Stimulated activated CD4-positive, alpha-beta T cell treated with anti-CD3 and anti-CD28 coated beads, Interleukin-12 subunit alpha, Interleukin-12 subunit beta, amount 100 ng/mL, for 24 hours (primary cell): ENCODE data around the gene BSDC1.
A peak's percentile ranks its signal among the peaks of the same experiment; 100 is the strongest.
"Not testable (repeated sequence)": the region's sequence is repeated elsewhere in the genome, so short reads cannot be mapped to it uniquely, and the experiment has no call there.

Experiments used
- DNase-seq, 2 experiments: peaks; one replicate each; pipeline ENCODE4 v3.0.0-alpha.2; 2020; ENCODE audit warnings: low read depth in 2 of 2

The BSDC1 gene, protein sequence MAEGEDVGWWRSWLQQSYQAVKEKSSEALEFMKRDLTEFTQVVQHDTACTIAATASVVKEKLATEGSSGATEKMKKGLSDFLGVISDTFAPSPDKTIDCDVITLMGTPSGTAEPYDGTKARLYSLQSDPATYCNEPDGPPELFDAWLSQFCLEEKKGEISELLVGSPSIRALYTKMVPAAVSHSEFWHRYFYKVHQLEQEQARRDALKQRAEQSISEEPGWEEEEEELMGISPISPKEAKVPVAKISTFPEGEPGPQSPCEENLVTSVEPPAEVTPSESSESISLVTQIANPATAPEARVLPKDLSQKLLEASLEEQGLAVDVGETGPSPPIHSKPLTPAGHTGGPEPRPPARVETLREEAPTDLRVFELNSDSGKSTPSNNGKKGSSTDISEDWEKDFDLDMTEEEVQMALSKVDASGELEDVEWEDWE

DNA sequence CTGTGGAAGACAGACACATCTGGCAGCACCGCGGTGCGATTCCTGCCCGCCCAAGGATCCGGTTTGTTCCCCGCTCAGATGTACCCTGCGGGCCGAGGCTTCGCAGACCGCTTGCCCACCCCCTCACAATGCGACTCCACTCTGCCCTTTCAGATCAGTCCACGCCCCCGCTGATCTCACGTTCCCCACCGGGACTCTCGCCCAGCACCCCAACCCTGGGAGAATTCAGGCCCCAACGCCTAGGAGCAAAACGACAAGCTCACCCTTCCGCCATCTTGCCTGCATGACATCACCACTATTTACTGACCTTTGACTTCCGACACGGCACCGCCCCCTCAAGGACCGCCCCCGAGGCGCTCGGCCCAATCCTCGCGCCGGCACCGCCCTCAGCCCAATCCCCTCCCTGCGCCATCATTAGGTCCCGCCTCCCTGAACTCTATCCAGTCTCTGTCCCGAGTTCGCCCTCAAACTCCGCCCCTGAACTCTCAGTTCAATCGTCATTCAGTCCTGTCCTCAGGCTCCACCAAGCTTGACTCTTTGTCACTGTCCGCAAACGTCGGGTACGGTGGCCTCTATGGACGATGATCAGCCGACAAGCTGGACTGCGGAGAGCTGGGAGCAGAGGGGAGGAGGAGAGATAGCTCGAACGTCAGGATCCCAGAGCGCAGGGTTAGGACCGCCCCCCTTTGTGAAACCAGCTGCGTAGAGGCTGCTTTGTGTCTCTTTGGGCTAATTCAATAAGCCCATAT is at the start of gene BSDC1:
Gene BSDC1, minus strand, starts transcription at position 301 of the 749 bp plus-strand sequence. Its CDS starts 27 bp downstream, at position 274.
- DNase-seq = peak; percentile 97 to 99

- DNase-seq = not testable (repeated sequence)
These were observed 47.2 kb upstream of the BSDC1 start for GRCh38 chr1:32441467-32441866.

DNA sequence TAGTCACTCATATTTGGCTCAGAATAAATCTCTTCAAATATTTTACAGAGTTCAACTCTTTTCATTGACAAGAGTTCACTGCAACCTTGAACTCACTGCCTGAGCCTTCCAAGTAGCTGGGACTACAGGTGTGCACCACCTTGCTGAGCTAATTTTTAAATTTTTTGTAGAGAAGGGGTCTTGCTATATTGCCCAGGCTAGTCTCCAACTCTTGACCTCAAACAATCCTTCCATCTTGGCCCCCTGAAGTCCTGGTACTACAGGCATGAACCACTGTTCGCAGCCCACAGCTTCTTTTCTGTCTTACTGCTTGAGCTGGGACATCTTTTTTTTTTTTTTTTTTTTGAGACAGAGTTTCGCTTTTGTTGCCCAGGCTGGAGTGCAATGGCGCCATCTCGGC is 44.5 kb upstream of the BSDC1 start:
- not testable (repeated sequence) for DNase-seq

DNA sequence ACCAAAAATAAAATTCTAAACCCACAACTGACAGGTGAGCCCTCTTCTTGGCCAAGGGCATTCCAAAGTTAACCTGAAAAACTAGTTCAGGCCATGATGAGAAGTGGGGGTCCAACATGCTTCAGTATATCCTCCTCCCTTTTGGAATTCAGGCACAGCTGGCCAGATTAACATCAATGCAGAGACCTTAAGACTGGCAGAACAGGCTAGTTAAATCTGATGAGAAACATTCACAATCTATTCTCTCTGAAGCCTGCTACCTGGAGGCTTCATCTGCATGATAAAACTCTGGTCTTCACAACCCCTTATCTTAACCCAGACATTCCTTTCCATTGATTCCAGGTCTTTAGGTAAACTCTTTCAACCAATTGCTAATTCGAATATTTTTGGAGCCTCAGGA is 43.9 kb upstream of the BSDC1 start:
- DNase-seq = no peak

DNA sequence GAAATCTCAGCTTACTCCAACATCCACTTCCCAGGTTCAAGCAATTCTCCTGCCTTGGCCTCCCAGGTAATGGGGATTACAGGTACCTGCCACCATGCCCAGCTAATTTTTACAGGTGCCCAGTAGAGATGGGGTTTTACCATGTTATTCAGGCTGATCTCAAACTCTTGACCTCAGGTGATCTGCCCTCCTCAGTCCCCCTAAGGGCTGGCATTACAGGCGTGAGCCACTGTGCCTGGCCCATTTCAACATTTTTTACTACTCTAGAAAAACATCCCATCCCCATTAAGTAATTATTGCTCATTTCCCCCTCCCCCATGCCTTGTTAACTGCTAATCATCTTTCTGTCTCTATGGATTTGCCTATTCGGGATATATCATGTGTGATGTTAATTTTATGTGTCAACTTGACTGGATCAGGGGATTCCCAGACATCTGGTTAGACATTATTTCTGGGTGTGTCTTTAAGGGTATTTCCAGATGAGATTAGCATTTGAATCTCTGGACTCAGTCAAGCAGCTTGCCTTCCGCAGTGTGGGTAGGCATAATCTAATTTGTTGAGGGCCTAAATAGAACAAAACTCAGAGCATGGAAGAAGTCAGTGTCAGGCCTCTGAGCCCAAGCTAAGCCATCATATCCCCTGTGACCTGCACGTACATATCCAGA is 37.6 kb upstream of the BSDC1 start:
- DNase-seq = no peak

GRCh38 chr1:32427264-32427963 is 33.2 kb upstream of the BSDC1 start:
- no peak for DNase-seq

GRCh38 chr1:32426489-32427255 is 32.4 kb upstream of the BSDC1 start:
- DNase-seq = no peak

DNA sequence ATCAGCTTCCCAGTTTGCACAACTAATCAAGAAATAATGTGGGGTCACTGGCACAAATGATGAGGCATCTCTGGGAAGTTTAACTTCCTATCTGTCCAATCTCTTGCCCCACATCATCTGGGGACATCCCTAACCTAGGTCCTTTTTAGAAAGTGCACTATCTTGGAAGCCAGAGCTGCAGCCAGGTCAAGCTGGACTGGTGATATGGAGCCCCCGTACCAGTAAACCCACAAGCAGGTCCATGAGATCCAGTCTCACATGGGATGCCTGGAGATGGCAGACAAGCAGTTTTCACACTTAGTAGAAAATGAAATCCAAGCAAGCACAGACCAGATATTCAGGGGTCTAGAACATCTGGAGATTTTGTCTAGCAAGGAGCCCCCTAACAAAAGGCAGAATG is 27.5 kb upstream of the BSDC1 start:
- no peak for DNase-seq

GRCh38 chr1:32414186-32414886 is 20.1 kb upstream of the BSDC1 start:
- DNase-seq = no peak

DNA sequence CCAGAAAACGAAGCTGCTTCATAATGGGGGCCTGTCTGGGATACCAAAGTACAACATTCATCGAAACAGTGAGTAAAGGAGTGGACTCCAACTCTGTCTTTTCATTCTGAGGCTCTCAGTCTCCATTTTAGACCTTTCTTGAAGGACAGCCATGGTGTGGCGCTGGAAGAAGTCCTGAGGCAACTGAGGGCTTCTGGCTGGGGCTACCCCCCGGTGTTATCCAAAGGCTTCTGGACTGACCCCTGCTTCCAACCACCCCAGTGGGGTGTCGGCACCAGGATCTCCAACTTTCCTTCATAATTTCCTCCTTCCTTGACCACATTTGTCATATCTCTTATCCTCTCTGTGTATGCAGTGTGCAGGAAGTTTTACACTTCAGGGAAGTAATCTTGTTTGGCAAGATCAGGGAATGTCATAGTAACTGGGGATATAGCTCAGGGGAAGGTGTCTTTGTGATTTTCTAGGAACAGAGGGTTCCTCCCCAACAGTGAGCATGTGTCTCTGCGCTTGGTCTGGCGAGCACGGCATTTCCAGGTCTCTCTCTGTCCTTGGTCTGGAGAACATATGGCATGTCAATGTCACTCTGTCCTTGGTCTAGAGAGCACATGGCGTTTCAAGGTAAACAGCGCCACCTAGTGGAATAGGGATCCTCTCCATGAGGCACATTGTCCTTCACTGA is 19.4 kb upstream of the BSDC1 start:
- DNase-seq = peak; percentile 43 to 52

DNA sequence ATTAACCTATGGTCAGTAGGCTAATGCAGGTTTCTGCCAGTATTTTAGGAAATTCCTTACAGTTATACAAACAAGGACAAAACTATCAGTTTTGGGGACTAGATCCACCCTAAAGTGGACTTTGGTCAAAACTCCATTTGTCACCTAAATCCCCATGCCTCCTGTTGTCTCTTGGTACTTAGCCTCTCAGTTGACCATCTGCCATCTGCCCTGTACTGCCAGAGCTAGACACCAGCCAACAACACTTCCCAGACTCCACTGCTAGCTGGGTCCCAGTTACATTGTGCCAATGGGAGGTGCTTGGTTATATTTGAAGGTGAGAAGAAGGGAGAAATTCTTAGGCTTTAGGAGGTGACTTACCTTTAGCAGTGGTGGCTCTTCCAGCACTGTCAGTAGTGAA is 17.0 kb upstream of the BSDC1 start:
- no peak for DNase-seq

DNA sequence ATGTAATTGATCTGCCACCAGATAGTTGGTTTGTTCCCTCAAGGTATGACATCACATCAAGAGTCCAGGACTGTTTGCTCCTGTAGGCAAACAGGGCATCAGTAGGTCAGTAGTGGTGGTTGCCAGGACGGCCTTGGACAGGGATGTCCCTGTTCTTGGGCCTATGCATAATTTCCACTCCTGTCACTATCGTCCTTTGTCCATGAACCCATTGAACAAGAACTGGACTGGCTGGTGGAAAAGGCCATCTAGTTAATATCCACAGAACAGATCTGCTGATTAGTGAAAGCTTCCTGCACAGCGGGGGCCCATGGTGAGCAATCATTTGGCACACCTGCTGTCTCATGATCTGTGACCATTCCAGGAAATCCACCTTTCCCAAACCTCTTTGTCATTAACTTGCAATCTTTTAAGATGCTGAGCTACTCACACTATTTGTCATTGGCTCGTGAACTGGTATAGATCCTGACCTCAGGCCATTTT is 12.4 kb upstream of the BSDC1 start:
- no peak for DNase-seq

DNA sequence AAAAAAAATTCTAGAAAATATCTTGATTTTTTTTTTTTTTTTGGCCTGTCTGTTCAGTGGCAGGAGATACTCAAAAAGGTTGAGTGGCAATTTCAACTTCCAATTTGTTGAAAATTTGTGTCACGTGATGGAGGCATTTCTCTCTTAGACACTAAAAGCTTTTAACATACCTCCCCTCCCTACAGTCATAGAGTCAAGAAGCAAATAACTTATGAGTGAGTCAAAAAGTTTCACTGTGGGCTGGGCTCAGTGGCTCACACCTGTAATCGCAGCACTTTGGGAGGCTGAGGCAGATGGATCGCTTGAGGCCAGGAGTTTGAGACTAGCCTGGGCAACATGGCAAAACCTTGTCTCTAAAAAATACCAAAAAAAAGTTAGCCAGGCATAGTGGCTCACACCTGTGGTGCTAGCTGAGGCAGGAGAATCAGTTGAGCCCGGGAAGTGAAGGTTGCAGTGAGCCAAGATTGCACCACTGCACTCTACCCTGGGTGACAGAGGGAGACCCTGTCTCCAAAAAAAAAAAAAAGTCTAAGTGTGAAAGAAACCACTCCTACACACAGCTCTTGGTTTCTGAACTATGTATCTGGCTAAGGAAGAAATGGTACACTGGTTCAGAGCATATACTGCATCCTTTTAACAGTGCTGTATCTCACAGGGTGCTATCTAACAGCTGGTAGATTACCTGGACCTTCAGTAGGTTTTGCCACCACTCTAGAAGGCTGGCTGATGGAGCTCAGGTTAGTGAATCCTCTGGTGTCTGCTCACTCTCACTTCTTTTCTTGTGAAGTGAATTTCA is 11.6 kb upstream of the BSDC1 start:
- no peak for DNase-seq

DNA sequence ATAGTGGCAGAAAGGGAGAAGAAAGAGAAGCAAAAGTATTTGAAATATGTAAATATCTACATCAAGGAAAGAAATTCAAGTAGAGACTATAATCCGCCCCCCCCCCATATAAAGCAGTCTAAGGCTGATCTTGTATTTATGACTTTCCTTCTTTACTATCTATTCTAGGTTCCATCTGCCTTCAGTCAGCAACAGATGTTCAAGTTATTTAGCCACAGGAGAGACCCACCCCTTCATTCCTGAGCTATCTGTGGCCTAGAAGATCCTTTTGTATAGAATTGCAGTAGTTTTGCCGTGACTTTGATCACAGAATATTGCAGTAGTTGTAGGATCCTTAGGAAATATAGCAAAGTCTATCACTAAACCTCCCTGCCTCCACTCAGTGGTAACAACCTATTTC is 10.7 kb upstream of the BSDC1 start:
- DNase-seq = no peak

DNA sequence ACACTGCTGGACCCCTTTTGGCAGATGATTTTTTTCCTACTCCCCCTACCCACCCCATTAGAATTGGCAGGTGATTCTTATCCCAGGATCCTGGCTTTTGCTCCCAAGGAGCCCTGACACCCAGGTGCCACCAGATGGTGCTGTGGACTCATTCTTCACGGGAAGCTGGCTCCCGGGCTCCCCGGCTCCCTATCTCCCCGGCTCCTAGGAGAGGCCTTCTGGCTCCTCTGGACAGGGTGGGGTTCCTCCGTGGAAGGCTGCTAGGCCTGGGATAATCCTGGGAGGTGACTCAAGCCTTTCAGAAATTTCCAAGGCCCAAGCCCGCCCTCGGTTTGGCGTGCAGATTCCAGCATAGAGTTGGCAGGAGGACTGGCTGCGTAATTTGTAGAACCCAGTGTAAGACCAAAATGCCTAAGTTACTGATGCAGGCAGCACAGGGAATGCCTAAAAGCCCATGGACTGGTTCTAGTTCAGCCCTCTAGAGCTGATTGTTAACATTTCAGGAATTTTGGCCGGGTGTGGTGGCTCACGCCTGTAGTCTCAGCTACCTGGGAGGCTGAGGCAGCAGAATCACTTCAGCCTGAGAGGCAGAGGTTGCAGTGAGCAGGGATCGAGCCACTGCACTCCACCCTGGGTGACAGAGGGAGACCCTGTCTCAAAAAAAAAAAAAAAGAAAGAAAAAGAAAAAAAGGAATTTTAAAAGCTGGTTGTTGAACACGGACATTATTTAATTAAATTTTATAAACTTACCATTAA is 6.8 kb upstream of the BSDC1 start:
- DNase-seq = peak; percentile 11 to 50

DNA sequence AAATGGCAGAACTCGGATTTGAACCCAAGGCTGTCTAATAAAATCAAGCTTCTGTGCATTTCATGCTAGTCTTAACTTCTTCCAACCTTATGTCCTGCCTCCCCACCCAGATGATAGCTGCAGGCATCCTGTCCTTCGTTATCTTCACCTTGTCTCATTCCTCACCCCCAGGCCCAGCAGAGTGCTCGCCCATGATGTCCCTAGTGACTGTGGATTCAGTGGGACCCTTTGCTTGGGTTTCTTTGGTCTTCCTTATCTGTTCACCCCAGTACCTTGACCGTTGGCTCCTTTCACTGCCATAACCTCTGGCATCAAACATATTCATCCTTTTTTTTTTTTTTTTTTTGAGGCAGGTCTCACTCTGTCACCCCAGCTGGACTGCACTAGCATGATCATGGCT is 5.6 kb upstream of the BSDC1 start:
- DNase-seq = no peak

DNA sequence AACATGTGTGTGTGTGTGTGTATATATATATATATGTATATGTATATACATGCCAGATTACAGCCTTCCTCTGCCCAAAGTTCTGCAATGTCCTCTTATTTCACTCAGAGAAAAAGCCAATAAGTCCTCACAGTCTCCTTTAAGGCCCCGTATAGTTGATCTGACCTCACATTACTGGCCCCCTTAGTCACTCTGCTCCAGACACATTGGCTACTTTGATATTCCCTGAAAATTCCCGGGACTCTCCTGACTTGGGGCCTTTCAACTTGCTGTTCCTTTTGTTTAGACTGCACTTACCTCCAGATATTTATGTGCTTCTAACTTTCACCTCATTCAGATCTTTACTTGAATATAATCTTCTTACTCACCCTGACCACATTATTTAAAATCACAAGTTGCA is 4.2 kb upstream of the BSDC1 start:
- no peak for DNase-seq

DNA sequence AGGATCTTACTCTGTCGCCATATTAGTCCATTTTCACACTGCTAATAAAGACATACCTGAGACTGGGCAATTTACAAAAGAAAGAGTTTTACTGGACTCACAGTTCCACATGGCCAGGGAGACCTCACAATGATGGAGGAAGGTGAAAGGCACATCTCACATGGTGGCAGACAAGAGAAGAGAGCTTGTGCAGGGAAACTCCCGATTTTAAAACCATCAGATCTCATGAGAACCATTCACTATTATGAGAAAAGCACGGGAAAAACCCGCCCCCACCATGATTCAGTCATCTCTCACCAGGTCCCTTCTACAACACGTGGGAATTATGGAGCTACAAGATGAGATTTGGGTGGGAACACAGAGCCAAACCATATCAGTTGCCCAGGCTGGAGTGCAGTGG is 2.3 kb upstream of the BSDC1 start:
- not testable (repeated sequence) for DNase-seq
